ENCODE results near the gene ASCL5.

DNA sequence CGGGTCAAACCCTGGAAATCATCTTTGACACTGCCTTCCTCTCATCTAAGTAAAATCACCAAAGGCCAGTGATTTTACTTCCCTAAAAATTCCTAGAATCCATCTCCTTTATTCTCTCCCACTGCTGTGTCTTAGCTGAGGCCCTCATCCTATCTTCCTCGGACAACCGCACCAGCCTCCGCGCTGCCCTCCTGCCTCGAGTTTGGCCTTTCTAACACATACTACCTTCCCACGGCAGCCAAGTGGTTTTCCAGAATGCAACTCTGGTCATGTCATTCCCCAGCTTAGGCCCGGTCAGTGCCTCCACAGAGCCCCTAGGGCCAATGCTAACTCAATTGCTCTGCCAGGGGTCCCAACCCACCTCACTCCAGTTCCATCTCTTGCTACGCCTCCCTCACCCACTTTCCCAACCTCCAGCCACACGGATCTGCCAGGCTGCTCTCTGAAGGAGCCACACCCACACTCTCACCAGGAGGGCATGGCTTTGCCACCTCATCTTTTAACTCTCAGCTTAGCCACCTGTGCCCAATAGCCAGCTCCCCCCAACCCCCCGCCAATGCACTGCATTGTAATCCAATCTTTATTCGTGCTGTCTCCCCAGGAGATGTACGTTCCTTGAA is 20.5 kb upstream of the ASCL5 start:
- TF ChIP-seq, protein P1, sequence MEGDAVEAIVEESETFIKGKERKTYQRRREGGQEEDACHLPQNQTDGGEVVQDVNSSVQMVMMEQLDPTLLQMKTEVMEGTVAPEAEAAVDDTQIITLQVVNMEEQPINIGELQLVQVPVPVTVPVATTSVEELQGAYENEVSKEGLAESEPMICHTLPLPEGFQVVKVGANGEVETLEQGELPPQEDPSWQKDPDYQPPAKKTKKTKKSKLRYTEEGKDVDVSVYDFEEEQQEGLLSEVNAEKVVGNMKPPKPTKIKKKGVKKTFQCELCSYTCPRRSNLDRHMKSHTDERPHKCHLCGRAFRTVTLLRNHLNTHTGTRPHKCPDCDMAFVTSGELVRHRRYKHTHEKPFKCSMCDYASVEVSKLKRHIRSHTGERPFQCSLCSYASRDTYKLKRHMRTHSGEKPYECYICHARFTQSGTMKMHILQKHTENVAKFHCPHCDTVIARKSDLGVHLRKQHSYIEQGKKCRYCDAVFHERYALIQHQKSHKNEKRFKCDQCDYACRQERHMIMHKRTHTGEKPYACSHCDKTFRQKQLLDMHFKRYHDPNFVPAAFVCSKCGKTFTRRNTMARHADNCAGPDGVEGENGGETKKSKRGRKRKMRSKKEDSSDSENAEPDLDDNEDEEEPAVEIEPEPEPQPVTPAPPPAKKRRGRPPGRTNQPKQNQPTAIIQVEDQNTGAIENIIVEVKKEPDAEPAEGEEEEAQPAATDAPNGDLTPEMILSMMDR (IDR thresholded peaks at IDR 0.05), result no peak
- TF ChIP-seq POLR2A (IDR thresholded peaks at IDR 0.05), result no peak
